ENCODE measurements around the gene TMEM108. TPM values are rescaled to one million over a fixed set of nuclear protein-coding genes. Genes with fewer than 3 reads are reported as not detected.

Gene TMEM108
- polyA plus RNA-seq, 1 donor (not counting 4 experiments of a cell fraction or from before 2014, with no cell fraction given) = not detected

DNA sequence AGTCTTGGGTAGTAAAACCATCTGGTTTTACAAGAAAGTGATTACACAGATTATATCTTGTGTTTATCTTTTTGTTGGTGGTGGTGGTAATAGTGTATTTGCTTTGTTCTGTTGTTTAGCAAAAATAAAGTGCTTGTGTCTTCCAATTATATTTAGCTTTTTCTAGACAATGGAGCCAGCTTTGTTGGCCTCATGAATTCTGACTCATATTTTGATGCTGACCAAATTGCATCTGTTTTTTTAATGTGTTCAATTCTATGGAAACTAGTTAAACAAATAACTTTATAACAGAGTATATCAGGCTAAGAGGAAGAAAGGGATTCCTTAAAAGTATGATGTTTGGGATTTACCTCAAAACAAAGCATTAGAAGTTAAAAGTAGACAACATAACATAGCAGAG, 292.3 kb downstream of the TMEM108 start:
- Histone ChIP-seq H3K9ac (ENCODE audit: control insufficient read depth, extremely low read depth, insufficient read depth, low read length) (no peak overlapping the region), H3K4me3 (ENCODE audit: control insufficient read depth in 2 of 3, extremely low read depth in 1 of 3, insufficient read depth in 2 of 3, low read depth in 1 of 3, low read length in 3 of 3) (no peak overlapping the region), H4K20me1 (ENCODE audit: control insufficient read depth, extremely low read depth, insufficient read depth, low read length) (no peaks in the 10 kb centered on the region), H3K4me1 (ENCODE audit: control insufficient read depth, extremely low read depth, insufficient read depth, low read length) (no peaks in the 10 kb centered on the region), H3K27me3 (ENCODE audit: control insufficient read depth, extremely low read depth, insufficient read depth, low read length) (peaks cover 4% of the 10 kb centered on the region), H3K9me3 (ENCODE audit: control insufficient read depth, low read depth, low read length) (no peaks in the 10 kb centered on the region), H3K36me3 (ENCODE audit: control insufficient read depth in 2 of 2, extremely low read depth in 1 of 2, insufficient read depth in 2 of 2, low read length in 2 of 2) (no peaks in the 10 kb centered on the region), H3K79me2 (ENCODE audit: control insufficient read depth, insufficient read depth, low read length) (no peaks in the 10 kb centered on the region), H2AFZ (ENCODE audit: control insufficient read depth, low read length) (no peak overlapping the region), H3K27ac (ENCODE audit: control insufficient read depth, insufficient read depth, low read length) (no peak overlapping the region), H3K9me1 (ENCODE audit: control insufficient read depth, extremely low read depth, insufficient read depth, low read length) (no peaks in the 10 kb centered on the region), H3K4me2 (ENCODE audit: control insufficient read depth, extremely low read depth, insufficient read depth, low read depth, low read length) (no peak overlapping the region)
- DNase-seq (ENCODE audit: low read depth, low spot score) = no peak
- TF ChIP-seq EZH2 (IDR thresholded peaks at IDR 0.05; ENCODE audit: low read length) = no peak
- TF ChIP-seq, protein P1, sequence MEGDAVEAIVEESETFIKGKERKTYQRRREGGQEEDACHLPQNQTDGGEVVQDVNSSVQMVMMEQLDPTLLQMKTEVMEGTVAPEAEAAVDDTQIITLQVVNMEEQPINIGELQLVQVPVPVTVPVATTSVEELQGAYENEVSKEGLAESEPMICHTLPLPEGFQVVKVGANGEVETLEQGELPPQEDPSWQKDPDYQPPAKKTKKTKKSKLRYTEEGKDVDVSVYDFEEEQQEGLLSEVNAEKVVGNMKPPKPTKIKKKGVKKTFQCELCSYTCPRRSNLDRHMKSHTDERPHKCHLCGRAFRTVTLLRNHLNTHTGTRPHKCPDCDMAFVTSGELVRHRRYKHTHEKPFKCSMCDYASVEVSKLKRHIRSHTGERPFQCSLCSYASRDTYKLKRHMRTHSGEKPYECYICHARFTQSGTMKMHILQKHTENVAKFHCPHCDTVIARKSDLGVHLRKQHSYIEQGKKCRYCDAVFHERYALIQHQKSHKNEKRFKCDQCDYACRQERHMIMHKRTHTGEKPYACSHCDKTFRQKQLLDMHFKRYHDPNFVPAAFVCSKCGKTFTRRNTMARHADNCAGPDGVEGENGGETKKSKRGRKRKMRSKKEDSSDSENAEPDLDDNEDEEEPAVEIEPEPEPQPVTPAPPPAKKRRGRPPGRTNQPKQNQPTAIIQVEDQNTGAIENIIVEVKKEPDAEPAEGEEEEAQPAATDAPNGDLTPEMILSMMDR (optimal IDR thresholded peaks at IDR 0.05 in 1 of 3, IDR thresholded peaks at IDR 0.05 in 1 of 3, conservative IDR thresholded peaks at IDR 0.05 in 1 of 3; ENCODE audit: extremely low read depth in 1 of 3, insufficient read depth in 2 of 3, low read length in 3 of 3) = no peak
- dilution Hi-C loops (cut with MboI; ENCODE audit: extremely low pct_ligation_motif_present, low sequenced_read_pairs) = no loop called here
- FAIRE-seq = no peak

DNA sequence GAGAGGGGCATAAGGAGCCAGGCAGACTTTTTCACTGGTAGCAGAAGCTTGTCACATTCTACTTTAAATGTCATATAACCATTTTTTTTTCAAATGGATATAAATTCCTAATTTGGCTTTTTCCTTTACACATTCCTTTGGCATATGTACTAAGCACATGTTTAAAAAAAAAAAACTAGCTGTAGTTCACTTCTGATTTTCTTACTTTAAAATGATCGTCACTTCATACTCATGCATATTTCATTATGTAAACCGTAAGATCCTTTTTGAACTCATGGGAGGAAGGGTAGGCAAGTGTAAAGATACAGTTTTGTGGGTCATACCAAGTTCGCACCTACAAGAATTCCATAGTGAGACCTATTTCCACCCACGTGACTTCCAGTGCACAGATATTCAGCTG, 316.5 kb downstream of the TMEM108 start:
- Histone ChIP-seq H3K9ac (ENCODE audit: control insufficient read depth, extremely low read depth, insufficient read depth, low read length) (no peak overlapping the region), H3K27ac (ENCODE audit: control insufficient read depth, insufficient read depth, low read length) (no peak overlapping the region), H3K4me1 (ENCODE audit: control insufficient read depth, extremely low read depth, insufficient read depth, low read length) (no peaks in the 10 kb centered on the region), H3K36me3 (ENCODE audit: control insufficient read depth in 2 of 2, extremely low read depth in 1 of 2, insufficient read depth in 2 of 2, low read length in 2 of 2) (no peaks in the 10 kb centered on the region), H3K27me3 (ENCODE audit: control insufficient read depth, extremely low read depth, insufficient read depth, low read length) (no peaks in the 10 kb centered on the region), H3K4me2 (ENCODE audit: control insufficient read depth, extremely low read depth, insufficient read depth, low read depth, low read length) (no peak overlapping the region), H3K9me3 (ENCODE audit: control insufficient read depth, low read depth, low read length) (no peaks in the 10 kb centered on the region), H3K4me3 (ENCODE audit: control insufficient read depth in 2 of 3, extremely low read depth in 1 of 3, insufficient read depth in 2 of 3, low read depth in 1 of 3, low read length in 3 of 3) (no peak overlapping the region), H2AFZ (ENCODE audit: control insufficient read depth, low read length) (no peak overlapping the region), H3K79me2 (ENCODE audit: control insufficient read depth, insufficient read depth, low read length) (no peaks in the 10 kb centered on the region), H3K9me1 (ENCODE audit: control insufficient read depth, extremely low read depth, insufficient read depth, low read length) (no peaks in the 10 kb centered on the region), H4K20me1 (ENCODE audit: control insufficient read depth, extremely low read depth, insufficient read depth, low read length) (no peaks in the 10 kb centered on the region)
- no peak for DNase-seq (ENCODE audit: low read depth, low spot score)
- FAIRE-seq = no peak
- no peak for TF ChIP-seq EZH2 (IDR thresholded peaks at IDR 0.05; ENCODE audit: low read length)
- TF ChIP-seq, protein P1 (optimal IDR thresholded peaks at IDR 0.05 in 1 of 3, IDR thresholded peaks at IDR 0.05 in 1 of 3, conservative IDR thresholded peaks at IDR 0.05 in 1 of 3; ENCODE audit: extremely low read depth in 1 of 3, insufficient read depth in 2 of 3, low read length in 3 of 3) = no peak
- dilution Hi-C loops (cut with MboI; ENCODE audit: extremely low pct_ligation_motif_present, low sequenced_read_pairs) = no loop called here

Data from keratinocyte (primary cell).